Renal pelvis (tissue), 4 donors: ENCODE data around the gene CYTH4. TPM values are rescaled to one million over a fixed set of nuclear protein-coding genes. Genes with fewer than 3 reads are reported as not detected.

Experiments used
- DNase-seq: peaks from one replicate; pipeline ENCODE4 v3.0.0-alpha.2; 2013
- polyA plus RNA-seq, 3 donors: library from polyadenylated mRNA; unstranded; fragments of 120-200 nt; gene quantifications; one replicate each; pipeline ENCODE4 v1.2.1, GENCODE V29; 2013; ENCODE audit not compliant: insufficient read length in 3 of 3

The CYTH4 gene
- polyA plus RNA-seq, 3 donors: 3.6 to 4.7 (median 4.5) TPM

DNA sequence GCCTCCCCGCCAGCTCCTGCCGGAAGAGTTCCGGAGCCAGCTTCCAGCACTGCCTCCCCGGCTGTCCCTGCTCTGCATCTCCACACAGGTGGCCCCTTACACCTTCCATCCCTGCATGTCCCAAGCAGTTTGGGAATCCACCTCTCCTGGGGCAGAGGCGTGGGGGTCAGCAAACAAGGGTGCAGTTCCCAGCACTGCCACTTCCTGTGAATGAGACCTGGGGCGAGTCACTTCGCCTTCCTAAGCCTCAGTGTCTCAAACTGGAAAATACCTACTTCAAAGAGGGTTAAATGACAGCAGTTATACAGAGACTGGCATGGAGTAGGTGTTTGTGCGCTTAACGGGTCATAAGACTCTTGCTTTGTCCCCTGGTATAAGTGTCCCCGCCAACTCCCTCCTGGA lies 5.2 kb downstream of the CYTH4 start:
- no peak for DNase-seq

DNA sequence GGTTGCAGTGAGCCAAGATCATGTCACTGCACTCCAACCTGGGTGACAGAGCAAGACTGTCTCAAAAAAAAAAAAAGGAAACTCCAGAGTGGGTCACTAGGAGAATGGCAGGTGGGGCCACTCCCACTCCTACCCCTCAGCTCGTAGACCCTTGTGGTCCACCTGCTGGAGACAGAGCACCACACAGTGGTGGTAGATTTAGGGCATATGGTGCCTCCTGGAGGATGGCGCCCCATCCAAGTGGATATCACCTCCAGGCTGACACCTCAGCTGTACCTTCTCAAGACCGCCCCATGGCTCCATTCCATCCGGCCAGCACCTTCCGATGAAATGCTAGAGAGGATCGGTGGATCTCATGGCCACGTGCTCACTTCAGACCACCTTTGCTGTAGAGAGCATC lies 6.2 kb downstream of the CYTH4 start:
- DNase-seq: no peak

DNA sequence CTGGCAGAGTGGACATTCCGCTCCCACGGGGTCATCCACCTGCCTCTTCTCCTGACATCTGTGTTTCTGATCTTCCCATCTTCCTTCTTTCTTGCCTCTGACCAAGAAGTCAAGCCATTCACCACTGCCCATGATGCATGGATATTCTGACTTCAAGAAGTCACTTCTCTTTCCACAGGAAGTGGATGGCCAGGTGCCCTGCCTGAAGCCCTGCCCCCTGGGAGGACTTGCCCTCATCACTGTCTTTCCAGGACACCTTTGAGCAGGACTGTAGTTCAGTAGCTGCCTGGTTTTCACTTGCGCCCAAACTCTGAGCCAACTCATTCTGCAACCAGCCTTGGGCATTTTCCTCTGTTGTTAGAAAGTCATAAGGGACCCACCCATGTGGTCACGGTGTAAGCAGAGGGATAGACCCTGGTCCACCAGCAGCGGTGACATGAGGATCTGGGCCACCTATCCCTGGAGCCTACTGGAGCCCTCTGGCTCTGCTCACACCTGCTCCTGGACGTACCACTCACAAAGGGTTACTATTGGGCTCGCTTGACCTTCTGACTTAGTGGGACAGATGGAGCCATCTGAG lies 6.9 kb downstream of the CYTH4 start:
- no peak for DNase-seq

DNA sequence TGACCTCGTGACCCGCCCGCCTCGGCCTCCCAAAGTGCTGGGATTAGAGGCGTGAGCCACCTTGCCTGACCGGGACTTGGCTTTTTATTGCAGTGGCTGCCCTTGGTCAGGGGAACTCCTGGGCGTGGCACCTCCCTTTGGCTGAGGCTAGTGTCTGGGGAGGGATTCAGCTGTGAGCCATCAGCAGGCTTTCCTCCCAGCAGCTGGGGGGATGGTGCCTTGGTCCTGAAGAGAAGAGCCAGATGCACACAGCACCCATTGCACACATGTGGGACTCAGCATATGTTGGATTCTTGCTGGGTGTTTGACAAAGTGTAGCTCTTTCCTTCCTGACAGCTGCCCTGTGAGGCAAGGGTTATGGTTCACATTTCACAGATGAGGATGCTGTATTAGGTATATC lies 8.4 kb downstream of the CYTH4 start:
- no peak for DNase-seq

DNA sequence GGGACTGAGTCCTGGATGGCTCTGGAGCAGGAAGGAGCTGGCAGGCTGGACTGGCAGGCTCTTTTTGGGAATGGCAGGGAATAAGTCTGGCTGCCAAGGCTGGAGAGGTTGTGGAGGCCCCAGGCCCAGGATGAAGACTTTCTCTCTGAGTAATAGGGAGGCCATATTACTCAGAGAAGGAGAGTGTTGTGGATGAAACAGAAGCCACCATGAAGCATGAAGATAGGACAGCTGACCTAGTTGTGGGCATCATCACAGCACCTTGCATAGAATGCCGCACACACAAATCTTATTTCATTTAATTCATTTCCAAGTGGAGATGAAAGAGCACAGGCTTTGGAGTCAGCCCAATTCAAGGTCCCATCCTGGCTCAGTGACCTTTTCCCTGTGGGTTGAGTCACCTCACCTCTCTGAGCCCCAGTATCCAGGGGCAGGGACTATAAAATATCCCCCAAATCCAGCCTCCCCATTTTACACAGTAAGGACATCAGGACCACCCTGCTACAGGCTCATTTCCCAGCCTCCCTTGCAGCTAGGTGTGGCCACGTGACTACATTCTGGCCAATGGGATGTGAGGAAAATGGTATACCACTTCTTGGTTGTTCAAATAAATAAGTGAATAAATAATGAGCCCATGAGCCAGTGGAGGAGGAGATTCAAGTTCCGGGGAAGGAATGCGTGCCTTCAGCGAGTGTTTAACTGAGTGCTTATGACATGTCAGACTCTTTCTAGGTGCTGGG lies 9.4 kb downstream of the CYTH4 start:
- DNase-seq: no peak

DNA sequence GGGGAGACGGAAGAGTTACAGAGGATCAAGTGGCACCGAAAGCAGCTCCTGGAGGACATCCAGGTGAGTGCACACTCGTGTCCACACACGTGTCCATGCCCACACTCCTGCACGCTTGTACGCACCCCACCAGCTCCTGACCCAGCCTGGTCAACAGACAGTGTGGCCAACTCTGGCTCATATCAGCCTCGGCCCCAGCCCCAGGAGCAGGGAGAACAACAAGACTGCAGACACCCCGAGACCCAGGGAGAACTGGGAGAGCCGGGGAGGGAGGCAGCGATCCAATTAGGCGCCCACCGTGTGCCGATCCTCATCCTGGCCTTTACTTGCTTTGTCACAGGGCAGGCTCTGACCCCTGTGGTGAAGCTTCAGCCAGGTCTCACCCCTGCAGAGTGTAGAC lies 10.3 kb downstream of the CYTH4 start:
- no peak for DNase-seq

DNA sequence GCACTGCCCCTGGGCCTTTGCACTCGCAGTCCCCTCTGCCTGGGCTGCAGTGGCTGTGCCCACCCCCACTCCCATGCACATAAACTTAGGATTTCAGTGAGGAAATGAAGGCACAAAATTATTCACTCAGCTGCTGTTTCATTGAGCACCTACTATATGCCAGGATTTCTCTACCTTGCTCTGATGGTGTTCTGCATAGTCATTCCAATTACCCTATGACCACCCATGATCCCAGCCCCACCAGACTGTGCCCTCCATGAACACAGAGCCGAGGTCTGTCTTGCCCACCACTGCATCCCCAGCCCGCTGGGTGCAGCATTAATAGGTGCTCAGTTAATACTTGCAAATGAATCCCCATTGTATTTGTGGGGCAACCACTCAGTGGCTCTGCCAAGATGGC lies 10.9 kb downstream of the CYTH4 start:
- no peak for DNase-seq

DNA sequence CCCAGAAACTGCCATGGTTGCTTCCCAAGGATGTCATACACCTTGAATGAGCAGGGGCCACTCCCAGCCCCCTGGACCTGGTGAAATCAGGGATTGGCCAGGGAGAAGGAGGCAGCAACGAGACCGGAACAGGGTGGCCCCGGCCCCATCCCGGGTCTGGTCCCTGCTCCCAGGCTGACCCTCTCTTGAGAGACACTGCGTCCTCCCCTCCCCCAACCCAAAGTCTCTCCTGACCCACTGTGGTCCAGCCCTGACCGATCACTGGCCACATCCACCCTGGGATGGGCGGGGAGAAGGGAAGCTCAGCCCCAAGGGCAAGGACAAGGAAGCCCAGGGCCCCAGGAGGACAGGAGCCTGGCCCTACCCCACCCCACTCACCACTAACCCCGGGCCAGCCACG lies 12.4 kb downstream of the CYTH4 start:
- no peak for DNase-seq

DNA sequence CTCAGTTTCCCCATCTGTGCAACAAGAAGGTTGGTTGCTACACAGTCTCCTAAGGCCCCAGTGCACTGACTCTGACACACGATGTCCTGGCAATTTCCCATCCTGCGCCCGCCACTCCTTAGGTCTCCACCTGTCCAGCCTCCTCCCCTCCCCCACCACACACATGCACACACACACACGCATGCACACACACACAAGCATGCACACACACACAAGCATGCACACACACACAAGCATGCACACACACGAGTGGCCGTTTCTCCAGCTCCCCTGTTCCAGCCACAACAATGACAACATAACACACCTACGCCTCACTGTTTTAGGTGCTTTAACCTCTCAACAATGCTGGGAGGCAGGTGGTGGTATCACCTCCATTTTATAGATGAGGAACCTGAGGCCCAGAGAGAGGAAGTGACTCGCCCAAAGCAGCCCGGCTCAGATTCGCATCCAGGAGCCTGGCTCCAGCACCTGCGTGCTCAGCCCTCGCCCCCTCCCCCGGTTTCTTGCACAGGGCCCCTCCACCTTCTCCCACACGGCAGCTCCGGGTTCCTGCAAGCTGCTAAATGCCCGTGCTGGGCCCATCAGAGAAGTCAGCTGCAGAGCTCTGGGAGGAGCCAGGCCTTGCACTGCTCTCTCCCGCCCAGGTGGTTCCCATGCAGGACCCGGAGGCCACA lies 13.0 kb downstream of the CYTH4 start:
- no peak for DNase-seq

DNA sequence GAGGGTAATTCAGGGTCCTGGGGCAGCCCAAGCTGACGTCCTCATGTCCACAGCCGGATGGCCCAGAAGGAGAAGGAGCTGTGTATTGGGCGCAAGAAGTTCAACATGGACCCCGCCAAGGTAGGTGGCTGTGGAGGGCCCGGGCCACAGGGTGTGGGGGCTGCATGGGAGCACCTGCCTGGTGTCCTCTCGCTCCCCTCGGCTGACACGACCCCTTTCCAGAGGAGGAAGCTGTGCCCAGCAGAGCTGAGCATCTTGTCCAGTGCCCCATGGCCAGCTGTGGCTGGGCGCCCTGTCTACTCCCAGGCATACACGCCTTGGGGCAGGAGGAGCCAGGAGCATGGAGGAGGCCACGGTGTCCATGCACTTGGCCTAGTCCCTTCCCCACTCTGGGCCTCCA lies 13.6 kb downstream of the CYTH4 start:
- no peak for DNase-seq

DNA sequence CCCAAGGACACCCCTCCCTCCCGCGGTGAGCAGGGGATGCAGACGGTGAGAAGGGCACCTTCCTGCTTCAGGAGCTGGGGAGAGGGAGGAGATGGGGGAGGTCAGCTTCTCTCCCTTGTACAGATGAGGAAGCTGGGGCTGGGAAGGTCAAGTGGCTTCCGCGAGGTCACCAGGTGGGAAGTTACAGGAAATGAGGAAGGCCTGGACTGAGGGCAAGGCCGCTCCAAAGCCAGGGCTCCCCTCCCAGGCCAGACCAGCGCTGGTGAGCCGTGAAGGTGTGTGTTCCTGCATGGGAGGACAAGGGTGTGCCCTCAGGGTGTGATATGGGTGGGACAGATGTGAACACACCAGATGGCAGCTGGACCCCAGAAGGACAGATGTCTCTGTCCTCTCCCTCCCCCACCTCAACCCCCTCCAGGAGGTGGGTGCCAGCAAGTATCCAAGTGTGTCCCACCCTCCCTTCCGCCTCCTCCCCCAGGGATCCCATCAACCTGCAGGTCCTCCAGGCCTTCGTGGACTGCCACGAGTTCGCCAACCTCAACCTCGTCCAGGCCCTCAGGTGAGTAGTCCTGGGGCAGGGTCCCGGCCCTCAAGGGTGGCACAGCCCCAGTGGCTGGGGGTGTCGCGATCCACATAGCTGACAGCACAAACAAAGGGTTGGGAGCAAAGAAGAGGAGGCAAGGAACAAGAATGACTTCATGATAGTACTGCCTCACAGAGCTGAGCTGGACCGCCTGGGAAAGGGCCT lies 16.6 kb downstream of the CYTH4 start:
- no peak for DNase-seq

DNA sequence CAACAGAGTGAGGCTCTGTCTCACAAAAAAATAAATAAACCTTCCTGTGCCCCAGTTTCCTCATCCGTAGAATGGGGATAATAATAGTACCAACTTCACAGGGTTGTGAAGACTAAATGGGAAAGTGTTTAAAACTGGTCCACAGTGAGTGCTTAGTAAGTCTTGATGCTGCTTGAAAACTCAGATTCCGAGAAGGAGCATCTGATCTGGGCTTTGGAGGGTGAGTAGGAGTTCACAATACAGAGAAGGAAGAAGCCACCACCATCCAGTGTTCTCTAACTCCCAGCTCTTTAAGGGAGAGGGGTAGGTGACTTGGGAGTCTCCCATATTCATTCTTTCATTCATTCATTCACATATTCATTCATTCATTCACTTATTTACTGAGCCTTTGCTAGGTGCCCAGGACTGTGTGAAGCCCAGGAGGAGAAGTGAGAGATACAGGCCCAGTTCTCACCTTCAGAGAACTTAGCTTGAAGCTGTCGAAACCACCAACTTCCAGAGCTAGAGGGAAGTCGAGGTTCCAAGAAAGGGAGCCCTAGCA lies 17.7 kb downstream of the CYTH4 start:
- DNase-seq: no peak

DNA sequence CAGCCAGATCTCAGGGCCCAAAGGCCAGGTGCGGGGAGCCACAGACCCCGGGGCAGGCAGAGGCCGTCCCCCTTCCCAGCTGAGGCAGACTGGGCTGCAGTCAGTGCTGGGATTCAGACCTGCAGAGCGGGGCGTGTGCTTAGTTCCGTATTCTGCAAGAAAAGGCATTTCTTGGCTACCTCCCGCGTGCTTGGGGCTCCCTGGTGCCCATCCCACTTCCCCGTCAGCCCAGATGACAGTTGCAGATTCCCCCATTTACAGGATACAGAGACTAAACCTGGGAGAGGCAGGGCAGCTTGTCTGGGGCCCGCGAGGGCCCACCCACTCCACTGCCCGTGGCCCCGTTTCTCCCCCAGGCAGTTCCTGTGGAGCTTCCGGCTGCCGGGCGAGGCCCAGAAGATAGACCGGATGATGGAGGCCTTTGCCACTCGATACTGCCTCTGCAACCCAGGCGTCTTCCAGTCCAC lies 18.3 kb downstream of the CYTH4 start:
- DNase-seq: no peak

DNA sequence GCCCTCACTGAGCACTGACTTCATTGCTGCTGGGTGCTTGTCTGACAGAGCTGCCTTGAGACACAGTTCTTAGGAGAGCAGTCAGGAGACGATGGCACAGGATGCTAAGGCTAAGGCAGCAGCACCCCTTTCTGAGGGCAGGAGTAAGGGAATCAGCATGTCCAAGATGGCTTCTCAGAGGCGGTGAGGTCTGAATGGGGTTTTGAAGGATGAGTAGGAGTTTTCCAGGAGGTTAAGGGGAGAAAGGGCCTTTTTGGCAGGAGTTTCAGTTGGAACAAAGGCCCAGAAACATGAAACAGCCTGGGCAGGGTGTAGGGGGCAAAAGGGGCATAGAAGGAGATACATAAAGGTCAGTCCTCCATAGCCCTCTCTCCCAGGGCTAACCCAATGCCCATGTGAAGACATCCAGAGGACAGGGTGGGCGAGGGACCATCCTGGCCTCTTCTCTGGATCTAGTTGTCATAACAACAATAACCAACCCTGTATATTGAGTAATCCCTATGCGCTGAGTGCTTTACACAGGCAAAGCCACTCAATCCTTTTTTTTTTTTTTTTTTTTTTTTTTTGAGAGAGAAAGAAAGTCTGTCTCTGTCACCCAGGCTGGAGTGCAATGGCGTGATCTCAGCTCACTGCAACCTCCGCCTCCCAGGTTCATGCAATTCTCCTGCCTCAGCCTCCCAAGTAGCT lies 19.0 kb downstream of the CYTH4 start:
- DNase-seq: no peak

DNA sequence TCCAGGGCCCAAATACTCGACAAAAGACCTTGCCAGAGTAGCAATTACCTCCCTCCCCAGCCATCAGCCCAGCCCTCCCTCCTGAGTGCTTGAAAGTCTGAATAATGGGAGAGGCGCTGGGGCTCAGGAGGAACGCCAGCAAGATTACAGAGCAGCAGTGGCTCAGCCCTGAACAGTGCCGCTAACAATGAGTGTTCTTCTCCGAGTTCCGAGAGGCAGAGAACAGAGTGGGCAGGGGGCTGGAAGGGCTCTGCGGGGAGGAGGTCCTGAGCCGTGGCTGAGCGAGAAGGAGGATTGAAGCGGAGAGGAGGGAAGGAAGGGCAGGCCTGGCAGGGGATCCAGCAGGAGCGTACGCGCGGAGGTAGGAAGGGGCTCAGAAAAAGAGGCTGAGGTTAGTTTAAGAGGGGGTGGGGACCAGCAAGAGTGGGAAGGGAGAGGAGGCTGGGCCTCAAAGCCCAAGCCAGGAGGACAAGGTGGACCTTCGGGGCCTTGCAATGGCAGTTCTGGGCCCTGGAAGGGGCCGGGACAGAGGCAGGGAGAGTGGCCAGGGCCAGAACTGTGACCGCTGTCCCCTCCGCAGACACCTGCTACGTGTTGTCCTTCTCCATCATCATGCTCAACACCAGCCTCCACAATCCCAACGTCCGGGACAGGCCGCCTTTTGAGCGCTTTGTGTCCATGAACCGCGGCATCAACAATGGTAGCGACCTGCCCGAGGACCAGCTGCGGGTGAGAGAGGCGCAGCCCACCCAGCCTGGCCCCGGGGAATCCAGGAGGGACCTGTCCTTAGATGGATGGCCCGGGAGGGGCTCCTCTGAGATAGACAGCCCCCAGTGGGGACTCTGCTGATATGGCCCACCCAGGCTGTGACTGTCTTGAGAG lies 20.6 kb downstream of the CYTH4 start:
- no peak for DNase-seq

DNA sequence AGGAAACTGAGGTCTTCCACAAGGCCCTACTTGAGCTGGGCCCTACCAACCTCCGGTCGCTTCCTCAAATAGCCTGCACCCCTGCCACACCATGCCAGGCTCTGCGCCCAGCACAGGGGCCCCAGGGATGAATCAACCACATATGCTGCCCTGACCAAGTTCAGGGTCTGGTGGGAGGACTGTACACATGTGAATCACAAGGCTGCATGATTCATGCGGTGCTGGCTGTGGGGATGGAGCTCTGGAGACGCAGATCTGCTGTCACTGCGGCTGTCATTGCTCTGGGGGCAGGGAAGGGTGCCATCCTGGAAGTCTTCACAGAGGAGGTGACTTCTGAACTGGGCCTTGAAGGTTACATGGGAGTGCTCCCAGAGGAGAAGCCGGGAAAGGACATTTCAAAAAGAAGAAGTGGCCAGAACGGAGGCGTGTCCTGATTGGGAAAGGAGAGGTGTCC lies 21.5 kb downstream of the CYTH4 start:
- no peak for DNase-seq

DNA sequence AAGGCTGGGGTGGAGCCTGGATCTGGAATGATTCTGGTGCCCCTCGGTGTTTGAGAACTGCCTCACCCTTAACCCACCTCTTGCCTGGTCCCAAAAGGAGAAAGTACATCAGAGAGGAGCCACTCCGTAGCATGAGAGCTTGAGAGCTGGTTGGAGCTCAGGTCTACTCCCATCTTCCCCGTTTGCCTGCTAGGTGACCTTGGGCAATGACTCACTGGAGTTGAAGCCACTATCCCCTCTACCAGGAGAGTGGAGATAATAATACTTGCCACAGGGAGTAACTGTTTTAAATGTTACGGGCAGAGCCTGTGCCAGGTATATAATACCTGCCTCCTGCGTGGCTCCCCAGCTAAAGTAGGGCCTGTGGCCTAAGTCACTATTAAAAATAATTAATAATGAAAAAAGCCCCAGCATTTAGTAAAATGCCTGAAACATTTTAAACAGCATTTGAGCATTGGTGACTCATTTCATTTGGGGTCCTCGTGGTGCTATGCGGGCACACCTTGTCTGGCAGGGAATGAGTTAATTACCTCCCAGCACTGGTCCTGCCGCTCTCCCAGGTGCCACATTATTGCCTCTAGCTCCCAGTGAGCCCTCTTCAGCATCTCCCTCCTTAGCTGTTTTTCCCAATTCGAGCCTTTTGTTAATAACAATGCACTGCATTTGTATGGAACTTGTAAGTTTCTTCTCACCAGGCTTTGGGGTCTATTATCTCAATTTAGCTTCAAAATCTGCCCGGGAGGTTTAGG lies 22.5 kb downstream of the CYTH4 start:
- no peak for DNase-seq

DNA sequence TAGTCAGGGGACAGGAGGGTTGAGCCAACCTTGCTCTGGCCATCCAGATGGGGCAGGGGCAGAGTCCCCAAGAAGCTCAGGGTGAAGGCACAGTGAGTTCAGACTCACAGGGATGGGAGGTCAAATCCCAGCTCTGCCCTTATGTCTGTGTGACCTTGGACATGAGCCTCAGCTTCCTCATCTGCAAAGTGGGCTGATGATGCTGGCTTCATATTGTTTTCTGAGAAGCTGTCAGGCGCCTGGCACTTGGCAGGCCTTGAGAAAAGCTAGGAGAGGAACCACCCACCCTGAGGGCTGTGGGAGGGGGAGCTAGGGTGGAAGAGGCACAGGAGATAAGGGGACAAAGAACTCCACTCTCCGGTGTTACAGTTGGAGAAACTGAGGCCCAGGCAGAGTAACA lies 23.6 kb downstream of the CYTH4 start:
- no peak for DNase-seq

DNA sequence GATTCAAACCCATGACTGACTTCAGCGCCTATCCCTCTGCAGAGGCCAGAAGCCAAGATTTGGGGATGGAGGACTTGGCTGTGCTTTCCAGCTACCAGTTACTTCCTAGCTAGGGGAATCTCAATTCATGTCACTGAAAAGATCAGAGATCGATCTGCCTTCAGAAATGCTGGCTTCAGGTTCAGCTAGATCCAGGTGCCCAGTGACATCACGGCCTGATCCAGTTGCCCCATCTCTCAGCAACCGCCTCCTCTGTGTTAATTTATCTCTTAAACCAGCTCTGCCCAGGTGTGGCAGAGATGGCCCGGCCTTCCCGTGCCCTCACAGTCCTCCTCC lies 24.2 kb downstream of the CYTH4 start:
- DNase-seq: no peak
